ENCODE results near the gene IGSF9B. TPM values are rescaled to one million over a fixed set of nuclear protein-coding genes. Genes with fewer than 3 reads are reported as not detected.

The IGSF9B gene
- total RNA-seq, 4 donors from 2014 or later: 2.1 to 5.1 (median 2.8) TPM

GRCh38 chr11:133978794-133979193 lies 22.0 kb upstream of the IGSF9B start:
- H3K4me3 ChIP-seq: no peak overlapping the region
- DNase-seq (ENCODE audit: low spot score in 2 of 2): no peak
- H3K27me3 ChIP-seq: peaks cover 0 to 25% of the 10 kb centered on the region in 2 donors
- no peak overlapping the region for H3K27ac ChIP-seq
- H3K4me1 ChIP-seq: no peaks in the 10 kb centered on the region
- H3K9me3 ChIP-seq: no peaks in the 10 kb centered on the region
- 85 to 91% methylated on average over 2 of the region's 2 CpGs for WGBS, 2 donors
- no peaks in the 10 kb centered on the region for H3K36me3 ChIP-seq
- TF ChIP-seq, protein P1, sequence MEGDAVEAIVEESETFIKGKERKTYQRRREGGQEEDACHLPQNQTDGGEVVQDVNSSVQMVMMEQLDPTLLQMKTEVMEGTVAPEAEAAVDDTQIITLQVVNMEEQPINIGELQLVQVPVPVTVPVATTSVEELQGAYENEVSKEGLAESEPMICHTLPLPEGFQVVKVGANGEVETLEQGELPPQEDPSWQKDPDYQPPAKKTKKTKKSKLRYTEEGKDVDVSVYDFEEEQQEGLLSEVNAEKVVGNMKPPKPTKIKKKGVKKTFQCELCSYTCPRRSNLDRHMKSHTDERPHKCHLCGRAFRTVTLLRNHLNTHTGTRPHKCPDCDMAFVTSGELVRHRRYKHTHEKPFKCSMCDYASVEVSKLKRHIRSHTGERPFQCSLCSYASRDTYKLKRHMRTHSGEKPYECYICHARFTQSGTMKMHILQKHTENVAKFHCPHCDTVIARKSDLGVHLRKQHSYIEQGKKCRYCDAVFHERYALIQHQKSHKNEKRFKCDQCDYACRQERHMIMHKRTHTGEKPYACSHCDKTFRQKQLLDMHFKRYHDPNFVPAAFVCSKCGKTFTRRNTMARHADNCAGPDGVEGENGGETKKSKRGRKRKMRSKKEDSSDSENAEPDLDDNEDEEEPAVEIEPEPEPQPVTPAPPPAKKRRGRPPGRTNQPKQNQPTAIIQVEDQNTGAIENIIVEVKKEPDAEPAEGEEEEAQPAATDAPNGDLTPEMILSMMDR (IDR thresholded peaks at IDR 0.05): no peak
- TF ChIP-seq POLR2A (IDR thresholded peaks at IDR 0.05): no peak

DNA sequence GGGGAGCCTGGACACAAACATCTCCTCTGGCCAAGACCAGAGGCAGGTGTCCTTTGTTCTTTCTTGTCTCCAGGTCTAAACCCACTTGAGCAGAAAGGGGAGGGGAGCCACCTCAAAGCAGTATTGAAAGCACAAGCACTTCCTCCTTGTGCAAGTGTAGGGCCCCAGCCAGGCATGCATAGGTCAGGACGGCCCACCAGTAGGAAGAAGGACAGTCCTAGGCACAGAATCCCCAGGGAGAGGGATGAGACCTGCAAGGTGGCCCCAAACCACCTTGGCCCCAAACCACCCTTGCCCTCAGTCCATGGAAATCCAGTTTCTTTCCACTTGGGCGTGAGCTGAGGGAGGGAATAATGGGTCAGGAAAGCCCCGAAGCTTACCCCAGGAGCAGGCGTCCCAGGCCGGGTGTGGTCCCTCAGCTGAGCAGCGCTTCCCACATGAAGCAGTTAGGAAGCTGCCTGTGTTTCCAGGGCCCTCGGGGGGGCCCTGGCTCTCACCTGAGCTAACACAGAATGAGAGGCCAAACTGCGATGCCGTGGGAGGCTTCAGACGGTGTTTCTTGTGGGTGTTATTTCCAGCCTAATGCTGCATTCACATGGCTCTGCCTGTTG lies 20.4 kb upstream of the IGSF9B start:
- Histone ChIP-seq H3K4me1 (no peaks in the 10 kb centered on the region), H3K9me3 (no peaks in the 10 kb centered on the region), H3K27ac (no peak overlapping the region), H3K36me3 (no peaks in the 10 kb centered on the region), H3K27me3 (peaks cover 0 to 25% of the 10 kb centered on the region in 2 donors), H3K4me3 (no peak overlapping the region)
- TF ChIP-seq EP300 (IDR thresholded peaks at IDR 0.05): no peak
- TF ChIP-seq, protein P1 (IDR thresholded peaks at IDR 0.05): no peak
- no peak for TF ChIP-seq POLR2A (IDR thresholded peaks at IDR 0.05)
- 72 to 82% methylated on average over 6 to 10 of the region's 10 CpGs for WGBS, 2 donors
- DNase-seq (ENCODE audit: low spot score in 2 of 2): no peak

- DNase-seq (ENCODE audit: low spot score in 2 of 2): no peak
- Histone ChIP-seq H3K27me3 (peaks cover 0 to 25% of the 10 kb centered on the region in 2 donors), H3K4me3 (no peak overlapping the region), H3K4me1 (no peaks in the 10 kb centered on the region), H3K27ac (no peak overlapping the region), H3K9me3 (no peaks in the 10 kb centered on the region), H3K36me3 (no peaks in the 10 kb centered on the region)
- TF ChIP-seq POLR2A (IDR thresholded peaks at IDR 0.05): no peak
- no peak for TF ChIP-seq EP300 (IDR thresholded peaks at IDR 0.05)
- TF ChIP-seq, protein P1 (IDR thresholded peaks at IDR 0.05): no peak
- WGBS, 2 donors: 79 to 82% methylated on average over 7 of the region's 7 CpGs
Observed at GRCh38 chr11:133975488-133975849, 18.7 kb upstream of the IGSF9B start.

GRCh38 chr11:133974836-133975487 lies 18.2 kb upstream of the IGSF9B start:
- no peaks in the 10 kb centered on the region for H3K36me3 ChIP-seq
- no peak for DNase-seq (ENCODE audit: low spot score in 2 of 2)

GRCh38 chr11:133971881-133972280 lies 15.1 kb upstream of the IGSF9B start:
- 71 to 74% methylated on average over 9 to 10 of the region's 11 CpGs for WGBS, 2 donors
- Histone ChIP-seq H3K27me3 (peaks cover 0 to 47% of the 10 kb centered on the region in 2 donors), H3K4me3 (no peak overlapping the region), H3K27ac (no peak overlapping the region), H3K4me1 (peaks cover 0 to 9% (median 3%) of the 10 kb centered on the region in 4 donors), H3K9me3 (no peaks in the 10 kb centered on the region), H3K36me3 (no peaks in the 10 kb centered on the region)
- TF ChIP-seq, protein P1 (IDR thresholded peaks at IDR 0.05): no peak
- no peak for TF ChIP-seq POLR2A (IDR thresholded peaks at IDR 0.05)
- no peak for TF ChIP-seq EP300 (IDR thresholded peaks at IDR 0.05)
- DNase-seq (ENCODE audit: low spot score in 2 of 2): no peak

More at GRCh38 chr11:133974836-133975487, 18.2 kb upstream of the IGSF9B start:
- 50 to 60% methylated on average over 14 of the region's 14 CpGs for WGBS, 2 donors
- Histone ChIP-seq H3K4me3 (no peak overlapping the region), H3K27me3 (peaks cover 0 to 20% of the 10 kb centered on the region in 2 donors), H3K27ac (no peak overlapping the region), H3K9me3 (no peaks in the 10 kb centered on the region), H3K4me1 (no peaks in the 10 kb centered on the region)
- TF ChIP-seq EP300 (IDR thresholded peaks at IDR 0.05) (no peak), POLR2A (IDR thresholded peaks at IDR 0.05) (no peak)
- TF ChIP-seq, protein P1 (IDR thresholded peaks at IDR 0.05): no peak
